GM10248 (cell line): ENCODE results near the gene REC114.

Experiments
- CTCF ChIA-PET: fragments of 300-600 bp; sonication (Branson Sonifier 250); formaldehyde crosslinking; extraction: SDS; loops from one replicate; lab custom pipeline; 2021; ENCODE audit warnings: antibody characterized with exemption; lab: Yijun Ruan, JAX
- POLR2A ChIA-PET: fragments of 350-650 bp; sonication (Branson Sonifier 250); formaldehyde crosslinking; extraction: SDS; loops from one replicate; lab custom pipeline; 2020; ENCODE audit warnings: antibody characterized with exemption; lab: Yijun Ruan, JAX
- DNase-seq: peaks from one replicate; pipeline ENCODE4 v3.0.0; 2012; ENCODE audit errors: extremely low spot score
- TF ChIP-seq, protein P1 (sequence below): IDR thresholded peaks from 2 replicates; pipeline ENCODE4 v1.5.1; 2012; ENCODE audit warnings: mild to moderate bottlenecking, low read depth; ENCODE audit errors: extremely low read depth, missing control alignments, control extremely low read depth

Gene REC114

DNA sequence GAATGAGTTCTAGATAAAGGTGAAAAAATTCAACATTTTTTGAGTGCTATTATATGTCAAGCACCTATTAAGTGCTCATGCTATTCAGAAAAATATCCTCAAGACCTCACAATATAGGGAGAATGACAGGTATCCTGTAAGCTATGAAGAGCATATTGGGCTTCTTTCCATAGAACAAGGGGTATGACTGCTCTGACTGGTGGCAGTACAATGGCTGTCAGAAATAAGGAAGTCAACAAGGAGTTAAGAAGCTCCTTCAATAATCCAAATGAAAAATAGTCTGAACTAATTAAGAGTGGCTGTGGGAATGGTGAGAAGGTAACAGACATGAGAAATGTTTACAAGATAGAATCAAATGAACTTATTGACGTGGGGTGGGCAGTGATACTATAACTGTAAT lies 165.5 kb downstream of the REC114 start:
- no peak for DNase-seq
- TF ChIP-seq, protein P1, sequence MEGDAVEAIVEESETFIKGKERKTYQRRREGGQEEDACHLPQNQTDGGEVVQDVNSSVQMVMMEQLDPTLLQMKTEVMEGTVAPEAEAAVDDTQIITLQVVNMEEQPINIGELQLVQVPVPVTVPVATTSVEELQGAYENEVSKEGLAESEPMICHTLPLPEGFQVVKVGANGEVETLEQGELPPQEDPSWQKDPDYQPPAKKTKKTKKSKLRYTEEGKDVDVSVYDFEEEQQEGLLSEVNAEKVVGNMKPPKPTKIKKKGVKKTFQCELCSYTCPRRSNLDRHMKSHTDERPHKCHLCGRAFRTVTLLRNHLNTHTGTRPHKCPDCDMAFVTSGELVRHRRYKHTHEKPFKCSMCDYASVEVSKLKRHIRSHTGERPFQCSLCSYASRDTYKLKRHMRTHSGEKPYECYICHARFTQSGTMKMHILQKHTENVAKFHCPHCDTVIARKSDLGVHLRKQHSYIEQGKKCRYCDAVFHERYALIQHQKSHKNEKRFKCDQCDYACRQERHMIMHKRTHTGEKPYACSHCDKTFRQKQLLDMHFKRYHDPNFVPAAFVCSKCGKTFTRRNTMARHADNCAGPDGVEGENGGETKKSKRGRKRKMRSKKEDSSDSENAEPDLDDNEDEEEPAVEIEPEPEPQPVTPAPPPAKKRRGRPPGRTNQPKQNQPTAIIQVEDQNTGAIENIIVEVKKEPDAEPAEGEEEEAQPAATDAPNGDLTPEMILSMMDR: no peak
- ChIA-PET POLR2A (no interaction called here), CTCF (interaction anchor here (0.9 to 11.0 kb wide), 5 partner anchors 10 to 76 kb away, joined by 3 to 131 read pairs (median 7); partner anchors contain the start of gene NPTN)

DNA sequence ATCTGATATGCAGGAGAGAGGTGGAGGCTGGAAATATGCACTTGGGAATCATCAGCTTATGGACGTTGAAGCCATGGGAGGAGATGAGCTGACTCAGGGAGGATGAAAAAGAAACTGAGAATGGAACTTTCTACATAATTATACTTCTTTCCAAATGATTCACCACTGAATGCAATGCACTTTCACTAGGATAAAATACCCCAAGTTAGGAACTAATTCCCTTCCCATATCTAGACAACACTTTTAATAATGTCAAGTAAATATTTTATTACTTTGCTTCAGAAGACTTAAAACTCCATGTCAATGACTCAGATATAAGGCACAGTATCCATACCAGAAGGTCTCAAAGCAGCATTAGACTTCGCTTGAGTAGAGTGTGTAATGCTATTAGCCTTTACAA lies 166.0 kb downstream of the REC114 start:
- CTCF ChIA-PET: interaction anchor here (0.9 to 11.0 kb wide), 5 partner anchors 10 to 76 kb away, joined by 3 to 131 read pairs (median 7); partner anchors contain the start of gene NPTN
- TF ChIP-seq, protein P1: no peak

More for the DNA sequence above, 166.0 kb downstream of the REC114 start:
- POLR2A ChIA-PET: no interaction called here
- peak; percentile 28 for DNase-seq
